CD14-positive monocyte (primary cell): ENCODE results near the gene ARPC1A. TPM values are rescaled to one million over a fixed set of nuclear protein-coding genes. Genes with fewer than 3 reads are reported as not detected.

Experiments used
- DNase-seq, 3 donors: peaks; one replicate each; pipeline ENCODE4 v3.0.0-alpha.2; 2011 to 2022
- H2AFZ ChIP-seq: 2 replicates; pipeline ENCODE4 v1.6.0; 2012; ENCODE audit warnings: mild to moderate bottlenecking, low read depth, low read length, inconsistent platforms; ENCODE audit not compliant: insufficient read depth, poor library complexity, severe bottlenecking
- H3K27ac ChIP-seq, 2 donors: 1 replicate in 1 of 2; 2 replicates in 1 of 2; pipeline ENCODE4 v1.5.1; 2012 to 2013; ENCODE audit warnings: low read length in 2 of 2, control low read depth in 1 of 2, inconsistent platforms in 1 of 2, low read depth in 1 of 2, mild to moderate bottlenecking in 1 of 2
- H3K27me3 ChIP-seq, 2 donors: one replicate each; pipeline versions ENCODE4 v1.6.0 to v1.6.1; 2011 to 2013; ENCODE audit warnings: low read length in 2 of 2; ENCODE audit not compliant: control insufficient read depth in 2 of 2, insufficient read depth in 2 of 2
- H3K36me3 ChIP-seq, 2 donors: replicated peaks in 1 of 2; 1 replicate in 1 of 2; 2 replicates in 1 of 2; pipeline versions ENCODE4 v1.5.1 to v1.6.1; 2012 to 2013; ENCODE audit warnings: low read length in 2 of 2, control low read depth in 1 of 2, inconsistent platforms in 1 of 2, mild to moderate bottlenecking in 1 of 2; ENCODE audit not compliant: insufficient read depth in 2 of 2, control insufficient read depth in 1 of 2
- H3K4me1 ChIP-seq, 2 donors: 1 replicate in 1 of 2; 2 replicates in 1 of 2; pipeline versions ENCODE4 v1.5.1 to v1.6.1; 2012 to 2013; ENCODE audit warnings: low read length in 2 of 2, control low read depth in 1 of 2, inconsistent platforms in 1 of 2, mild to moderate bottlenecking in 1 of 2, moderate library complexity in 1 of 2; ENCODE audit not compliant: insufficient read depth in 2 of 2, control insufficient read depth in 1 of 2
- H3K4me2 ChIP-seq: replicated peaks from 2 replicates; pipeline ENCODE3; 2012; ENCODE audit warnings: low read length, moderate library complexity, mild to moderate bottlenecking; ENCODE audit not compliant: poor library complexity, severe bottlenecking; ENCODE audit errors: extremely low read depth
- H3K4me3 ChIP-seq, 3 experiments: fragments of 200-600 bp in 1 of 3; sonication (generic) in 1 of 3; replicated peaks in 1 of 3; 1 replicate in 2 of 3; 2 replicates in 1 of 3; pipeline ENCODE4 v1.5.1; 2011 to 2013; ENCODE audit warnings: low read length in 3 of 3, mild to moderate bottlenecking in 3 of 3, control low read depth in 2 of 3, low read depth in 2 of 3, inconsistent platforms in 1 of 3, moderate library complexity in 1 of 3
- H3K79me2 ChIP-seq: 2 replicates; pipeline ENCODE4 v1.6.0; 2012; ENCODE audit warnings: mild to moderate bottlenecking, control low read depth, inconsistent platforms, low read length, moderate library complexity; ENCODE audit not compliant: insufficient read depth
- H3K9ac ChIP-seq: 2 replicates; pipeline ENCODE4 v1.6.0; 2017; ENCODE audit warnings: low read length, mild to moderate bottlenecking; ENCODE audit not compliant: insufficient read depth, poor library complexity, severe bottlenecking
- H3K9me3 ChIP-seq, 2 donors: replicated peaks in 1 of 2; 1 replicate in 1 of 2; 2 replicates in 1 of 2; pipeline versions ENCODE4 v1.5.1 to v1.6.1; 2012 to 2013; ENCODE audit warnings: low read length in 2 of 2, control low read depth in 1 of 2; ENCODE audit not compliant: control insufficient read depth in 1 of 2, insufficient read depth in 1 of 2
- H4K20me1 ChIP-seq: 2 replicates; pipeline ENCODE4 v1.6.0; 2012; ENCODE audit warnings: mild to moderate bottlenecking, low read length, control low read depth, moderate library complexity; ENCODE audit not compliant: insufficient read depth
- H3K27ac Mint-ChIP-seq, 7 donors: one replicate each; pipeline ENCODE4 v1.8.0; 2020; ENCODE audit warnings: mild to moderate bottlenecking in 7 of 7, mixed read lengths in 7 of 7, moderate library complexity in 6 of 7, inconsistent platforms in 2 of 7
- H3K27me3 Mint-ChIP-seq, 3 donors: one replicate each; pipeline ENCODE4 v1.8.0; 2021 to 2022; ENCODE audit warnings: low read depth in 3 of 3, mild to moderate bottlenecking in 3 of 3, mixed read lengths in 3 of 3, moderate library complexity in 3 of 3, inconsistent platforms in 1 of 3
- H3K36me3 Mint-ChIP-seq, 2 donors: one replicate each; pipeline ENCODE4 v1.8.0; 2020; ENCODE audit warnings: mixed read lengths in 2 of 2, inconsistent platforms in 1 of 2, mild to moderate bottlenecking in 1 of 2
- H3K4me1 Mint-ChIP-seq: one replicate; pipeline ENCODE4 v1.8.0; 2020; ENCODE audit warnings: mild to moderate bottlenecking, mixed read lengths
- H3K4me3 Mint-ChIP-seq, 2 donors: one replicate each; pipeline ENCODE4 v1.8.0; 2020; ENCODE audit warnings: mild to moderate bottlenecking in 2 of 2, mixed read lengths in 2 of 2, moderate library complexity in 1 of 2
- H3K9me3 Mint-ChIP-seq, 7 donors: one replicate each; pipeline ENCODE4 v1.8.0; 2020 to 2022; ENCODE audit warnings: mixed read lengths in 7 of 7, mild to moderate bottlenecking in 6 of 7, moderate library complexity in 6 of 7, inconsistent platforms in 2 of 7
- WGBS: methylation state at CpG from one replicate; pipeline ENCODE4 v1.1.5; 2013; ENCODE audit warnings: missing lambda C conversion rate; ENCODE audit not compliant: insufficient coverage; 5-methylcytosine and 5-hydroxymethylcytosine counted together
- intact Hi-C, 2 donors: fragments of 100-400 bp; cut with micrococcal nuclease; formaldehyde crosslinking; loops; one replicate each; pipeline versions ENCODE4 v1.15.0 to v1.15.1; 2023
- polyA plus RNA-seq, 3 donors: library from polyadenylated mRNA; depleted of rRNA in 1 of 3; unstranded in 2 of 3; stranded (reverse) in 1 of 3; fragments of 300-500 nt in 2 of 3; fragments of >200 nt in 1 of 3; fragmentation: Illumina TruSeq in 2 of 3; gene quantifications; 1 replicate in 2 of 3; 2 replicates in 1 of 3; pipeline ENCODE4 v1.2.3, GENCODE V29; 2012 to 2021
- TF ChIP-seq, protein P1 (sequence below): fragments of 200-600 bp; IDR thresholded peaks from one replicate; pipeline ENCODE4 v1.8.0; 2022; ENCODE audit warnings: antibody characterized with exemption, mild to moderate bottlenecking

ARPC1A gene
- polyA plus RNA-seq, 3 donors = 71.7 to 107 (median 104) TPM

- no peak overlapping the region for H3K27ac Mint-ChIP-seq
- H3K36me3 Mint-ChIP-seq = no peaks in the 10 kb centered on the region
- intact Hi-C loops = no loop called here
- no peaks in the 10 kb centered on the region for H3K36me3 ChIP-seq
- TF ChIP-seq, protein P1, sequence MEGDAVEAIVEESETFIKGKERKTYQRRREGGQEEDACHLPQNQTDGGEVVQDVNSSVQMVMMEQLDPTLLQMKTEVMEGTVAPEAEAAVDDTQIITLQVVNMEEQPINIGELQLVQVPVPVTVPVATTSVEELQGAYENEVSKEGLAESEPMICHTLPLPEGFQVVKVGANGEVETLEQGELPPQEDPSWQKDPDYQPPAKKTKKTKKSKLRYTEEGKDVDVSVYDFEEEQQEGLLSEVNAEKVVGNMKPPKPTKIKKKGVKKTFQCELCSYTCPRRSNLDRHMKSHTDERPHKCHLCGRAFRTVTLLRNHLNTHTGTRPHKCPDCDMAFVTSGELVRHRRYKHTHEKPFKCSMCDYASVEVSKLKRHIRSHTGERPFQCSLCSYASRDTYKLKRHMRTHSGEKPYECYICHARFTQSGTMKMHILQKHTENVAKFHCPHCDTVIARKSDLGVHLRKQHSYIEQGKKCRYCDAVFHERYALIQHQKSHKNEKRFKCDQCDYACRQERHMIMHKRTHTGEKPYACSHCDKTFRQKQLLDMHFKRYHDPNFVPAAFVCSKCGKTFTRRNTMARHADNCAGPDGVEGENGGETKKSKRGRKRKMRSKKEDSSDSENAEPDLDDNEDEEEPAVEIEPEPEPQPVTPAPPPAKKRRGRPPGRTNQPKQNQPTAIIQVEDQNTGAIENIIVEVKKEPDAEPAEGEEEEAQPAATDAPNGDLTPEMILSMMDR = no peak
- no peak overlapping the region for H3K4me2 ChIP-seq
- H2AFZ ChIP-seq = no peak overlapping the region
- H3K27me3 ChIP-seq = no peaks in the 10 kb centered on the region
- DNase-seq = no peak
- H3K4me1 Mint-ChIP-seq = no peaks in the 10 kb centered on the region
- no peaks in the 10 kb centered on the region for H3K9me3 Mint-ChIP-seq
- no peaks in the 10 kb centered on the region for H3K9me3 ChIP-seq
- H4K20me1 ChIP-seq = no peaks in the 10 kb centered on the region
- H3K9ac ChIP-seq = no peak overlapping the region
- H3K27ac ChIP-seq = no peak overlapping the region
- WGBS = 96% methylated on average over 4 of the region's 10 CpGs
- H3K4me3 ChIP-seq = no peak overlapping the region
- no peak overlapping the region for H3K4me3 Mint-ChIP-seq
- no peaks in the 10 kb centered on the region for H3K4me1 ChIP-seq
- H3K27me3 Mint-ChIP-seq = peaks cover 0 to 3% (median 1%) of the 10 kb centered on the region in 3 donors
- no peaks in the 10 kb centered on the region for H3K79me2 ChIP-seq
These were observed 34.6 kb upstream of the ARPC1A start for GRCh38 chr7:99290980-99291607.

- Histone ChIP-seq H3K27ac (no peak overlapping the region), H3K9me3 (no peaks in the 10 kb centered on the region), H3K36me3 (no peaks in the 10 kb centered on the region), H3K4me2 (no peak overlapping the region), H3K27me3 (no peaks in the 10 kb centered on the region), H3K4me1 (no peaks in the 10 kb centered on the region), H3K9ac (no peak overlapping the region), H2AFZ (no peak overlapping the region), H3K4me3 (no peak overlapping the region), H3K79me2 (no peaks in the 10 kb centered on the region), H4K20me1 (no peaks in the 10 kb centered on the region)
- no peak overlapping the region for H3K27ac Mint-ChIP-seq
- H3K27me3 Mint-ChIP-seq = peaks cover 0 to 3% (median 1%) of the 10 kb centered on the region in 3 donors
- no peaks in the 10 kb centered on the region for H3K36me3 Mint-ChIP-seq
- no peak for DNase-seq
- H3K9me3 Mint-ChIP-seq = no peaks in the 10 kb centered on the region
- intact Hi-C loops = no loop called here
- TF ChIP-seq, protein P1 = no peak
- 94% methylated on average over 12 of the region's 14 CpGs for WGBS
- H3K4me3 Mint-ChIP-seq = no peak overlapping the region
- H3K4me1 Mint-ChIP-seq = peaks cover 3% of the 10 kb centered on the region
These were observed 33.6 kb upstream of the ARPC1A start for GRCh38 chr7:99292127-99292526.
